Liver (tissue), 9 donors: ENCODE data around the gene MYH11. TPM values are rescaled to one million over a fixed set of nuclear protein-coding genes. Genes with fewer than 3 reads are reported as not detected.

Experiments used
- DNase-seq: peaks from one replicate; pipeline ENCODE4 v3.0.0-alpha.2; 2017; ENCODE audit warnings: low spot score
- H3K27ac ChIP-seq, 2 donors: one replicate each; pipeline ENCODE4 v1.7.0; 2013; ENCODE audit warnings: inconsistent platforms in 2 of 2, low read length in 2 of 2, control low read depth in 1 of 2, low read depth in 1 of 2, mild to moderate bottlenecking in 1 of 2
- H3K27me3 ChIP-seq, 4 donors: one replicate each; pipeline versions ENCODE4 v1.6.1 to v1.7.0; 2013; ENCODE audit warnings: low read length in 3 of 4, inconsistent platforms in 1 of 4, mild to moderate bottlenecking in 1 of 4, moderate library complexity in 1 of 4; ENCODE audit not compliant: control insufficient read depth in 4 of 4, insufficient read depth in 4 of 4
- H3K36me3 ChIP-seq, 4 donors: one replicate each; pipeline versions ENCODE4 v1.6.1 to v1.7.0; 2013; ENCODE audit warnings: low read length in 3 of 4, mild to moderate bottlenecking in 3 of 4, low read depth in 1 of 4, moderate library complexity in 1 of 4; ENCODE audit not compliant: control insufficient read depth in 4 of 4, insufficient read depth in 3 of 4
- H3K4me1 ChIP-seq, 4 donors: one replicate each; pipeline versions ENCODE4 v1.6.1 to v1.7.0; 2013; ENCODE audit warnings: low read length in 3 of 4, mild to moderate bottlenecking in 3 of 4, moderate library complexity in 1 of 4; ENCODE audit not compliant: control insufficient read depth in 4 of 4, insufficient read depth in 4 of 4
- H3K4me3 ChIP-seq, 3 donors: one replicate each; pipeline versions ENCODE4 v1.6.1 to v1.7.0; 2013; ENCODE audit warnings: low read length in 3 of 3, control low read depth in 1 of 3, low read depth in 1 of 3, mild to moderate bottlenecking in 1 of 3
- H3K9ac ChIP-seq, 2 donors: one replicate each; pipeline ENCODE4 v1.7.0; 2013; ENCODE audit warnings: low read length in 2 of 2, mild to moderate bottlenecking in 2 of 2, moderate library complexity in 2 of 2, control low read depth in 1 of 2, low read depth in 1 of 2
- H3K9me3 ChIP-seq, 4 donors: one replicate each; pipeline versions ENCODE4 v1.6.1 to v1.7.0; 2013; ENCODE audit warnings: low read length in 3 of 4; ENCODE audit not compliant: control insufficient read depth in 4 of 4
- EGR1 ChIP-seq, 2 donors: IDR thresholded peaks; 2 replicates each; pipeline ENCODE4 v1.6.1; 2016 to 2018; ENCODE audit warnings: antibody characterized with exemption in 2 of 2, low read depth in 2 of 2
- FOXA1 ChIP-seq: IDR thresholded peaks from 2 replicates; pipeline ENCODE4 v1.6.1; 2016; ENCODE audit warnings: antibody characterized with exemption
- FOXA2 ChIP-seq: IDR thresholded peaks from 2 replicates; pipeline ENCODE4 v1.6.1; 2016; ENCODE audit warnings: antibody characterized with exemption
- GABPA ChIP-seq, 2 donors: IDR thresholded peaks in 1 of 2; conservative IDR thresholded peaks in 1 of 2; 2 replicates each; pipeline ENCODE4 v1.6.1; 2016; ENCODE audit warnings: antibody characterized with exemption in 2 of 2, mild to moderate bottlenecking in 1 of 2, moderate library complexity in 1 of 2
- HNF4A ChIP-seq, 2 donors: conservative IDR thresholded peaks; 2 replicates each; pipeline ENCODE4 v1.6.1; 2016; ENCODE audit warnings: antibody characterized with exemption in 2 of 2, mild to moderate bottlenecking in 2 of 2
- HNF4G ChIP-seq: IDR thresholded peaks from 2 replicates; pipeline ENCODE4 v1.6.1; 2016; ENCODE audit warnings: antibody characterized with exemption
- JUND ChIP-seq, 2 donors: IDR thresholded peaks; 2 replicates each; pipeline ENCODE4 v1.6.1; 2016; ENCODE audit warnings: antibody characterized with exemption in 2 of 2
- MAX ChIP-seq: IDR thresholded peaks from 2 replicates; pipeline ENCODE4 v1.6.1; 2016; ENCODE audit warnings: antibody characterized with exemption
- NR2F2 ChIP-seq: IDR thresholded peaks from 2 replicates; pipeline ENCODE4 v1.6.1; 2016; ENCODE audit warnings: antibody characterized with exemption
- RAD21 ChIP-seq, 2 donors: IDR thresholded peaks; 2 replicates each; pipeline ENCODE4 v1.6.1; 2016; ENCODE audit warnings: antibody characterized with exemption in 2 of 2, mild to moderate bottlenecking in 2 of 2
- RXRA ChIP-seq, 2 donors: IDR thresholded peaks; 2 replicates each; pipeline ENCODE4 v1.6.1; 2017 to 2018; ENCODE audit warnings: antibody characterized with exemption in 2 of 2, mild to moderate bottlenecking in 1 of 2
- SP1 ChIP-seq: IDR thresholded peaks from 2 replicates; pipeline ENCODE4 v1.6.1; 2018; ENCODE audit warnings: antibody characterized with exemption, mild to moderate bottlenecking
- TAF1 ChIP-seq: conservative IDR thresholded peaks from 2 replicates; pipeline ENCODE4 v1.6.1; 2016; ENCODE audit warnings: antibody characterized with exemption, mild to moderate bottlenecking
- YY1 ChIP-seq: IDR thresholded peaks from 2 replicates; pipeline ENCODE4 v1.6.1; 2016; ENCODE audit warnings: antibody characterized with exemption, mild to moderate bottlenecking
- WGBS: extraction: QIAGEN DNeasy Blood & Tissue Kit; methylation state at CpG from one replicate; pipeline ENCODE4 v1.1.7; 2013; 5-methylcytosine and 5-hydroxymethylcytosine counted together
- polyA plus RNA-seq, 2 donors: library from polyadenylated mRNA; stranded (reverse) in 1 of 2; unstranded in 1 of 2; fragments of 200-250 nt in 1 of 2; fragments of >200 nt in 1 of 2; fragmentation: Nextera tagmentation in 1 of 2; extraction: Ambion mirVana in 1 of 2; gene quantifications; one replicate each; pipeline versions ENCODE4 v1.2.1 to v1.2.3, GENCODE V29; 2013 to 2015
- total RNA-seq, 2 donors: library from RNA; depleted of rRNA; stranded (reverse); fragments of >200 nt; gene quantifications; one replicate each; pipeline ENCODE4 v1.2.3, GENCODE V29; 2014
- TF ChIP-seq, protein P1 (sequence below): IDR thresholded peaks from 2 replicates; pipeline ENCODE4 v1.6.1; 2016; ENCODE audit warnings: antibody characterized with exemption, mild to moderate bottlenecking
- TF ChIP-seq, protein P2 (sequence below): fragments of 150-350 bp; IDR thresholded peaks from 2 replicates; pipeline ENCODE4 v1.5.1; 2017; ENCODE audit warnings: improper control_type of control experiment, low read depth, low read length; ENCODE audit not compliant: missing input control
- TF ChIP-seq, protein P3 (sequence below): IDR thresholded peaks from 2 replicates; pipeline ENCODE4 v1.6.1; 2016; ENCODE audit warnings: antibody characterized with exemption
- TF ChIP-seq, protein P4 (sequence below): IDR thresholded peaks from 2 replicates; pipeline ENCODE4 v1.6.1; 2016; ENCODE audit warnings: antibody characterized with exemption
- donor health status: healthy.
- donor health status: healthy.
- donor health status: healthy.
- donor health status: healthy.
- donor health status: healthy.

Gene MYH11
- total and polyA plus RNA-seq, 4 donors, result 0.51 to 33.7 (median 4.0) TPM

DNA sequence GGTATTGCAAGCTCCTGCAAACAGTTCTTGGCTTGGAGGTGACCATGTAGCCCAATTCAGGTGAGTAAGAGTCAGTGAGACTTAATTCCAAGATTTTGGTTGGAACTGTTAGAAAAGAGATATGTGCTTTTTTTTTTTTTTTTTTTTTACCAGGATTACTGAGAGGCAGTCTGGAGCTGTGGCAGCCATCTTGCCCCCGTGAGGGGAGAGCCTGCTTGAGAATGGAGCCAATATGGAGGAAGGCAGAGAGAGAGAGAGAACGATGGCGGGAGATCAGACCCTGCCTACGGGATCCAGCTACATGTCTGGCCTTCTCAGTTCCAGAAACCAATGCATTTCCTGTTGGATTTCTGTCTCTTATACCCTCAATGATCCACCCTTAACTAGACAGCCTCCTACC, 97.8 kb downstream of the MYH11 start:
- Histone ChIP-seq H3K4me3 (no peak overlapping the region), H3K9me3 (no peaks in the 10 kb centered on the region), H3K36me3 (no peaks in the 10 kb centered on the region), H3K27ac (no peak overlapping the region), H3K27me3 (no peaks in the 10 kb centered on the region), H3K9ac (no peak overlapping the region), H3K4me1 (no peaks in the 10 kb centered on the region)
- WGBS, result 87% methylated on average over 4 of the region's 4 CpGs
- DNase-seq, result no peak
- no peak for TF ChIP-seq NR2F2
- no peak for TF ChIP-seq YY1
- TF ChIP-seq FOXA2, result no peak
- TF ChIP-seq, protein P1, sequence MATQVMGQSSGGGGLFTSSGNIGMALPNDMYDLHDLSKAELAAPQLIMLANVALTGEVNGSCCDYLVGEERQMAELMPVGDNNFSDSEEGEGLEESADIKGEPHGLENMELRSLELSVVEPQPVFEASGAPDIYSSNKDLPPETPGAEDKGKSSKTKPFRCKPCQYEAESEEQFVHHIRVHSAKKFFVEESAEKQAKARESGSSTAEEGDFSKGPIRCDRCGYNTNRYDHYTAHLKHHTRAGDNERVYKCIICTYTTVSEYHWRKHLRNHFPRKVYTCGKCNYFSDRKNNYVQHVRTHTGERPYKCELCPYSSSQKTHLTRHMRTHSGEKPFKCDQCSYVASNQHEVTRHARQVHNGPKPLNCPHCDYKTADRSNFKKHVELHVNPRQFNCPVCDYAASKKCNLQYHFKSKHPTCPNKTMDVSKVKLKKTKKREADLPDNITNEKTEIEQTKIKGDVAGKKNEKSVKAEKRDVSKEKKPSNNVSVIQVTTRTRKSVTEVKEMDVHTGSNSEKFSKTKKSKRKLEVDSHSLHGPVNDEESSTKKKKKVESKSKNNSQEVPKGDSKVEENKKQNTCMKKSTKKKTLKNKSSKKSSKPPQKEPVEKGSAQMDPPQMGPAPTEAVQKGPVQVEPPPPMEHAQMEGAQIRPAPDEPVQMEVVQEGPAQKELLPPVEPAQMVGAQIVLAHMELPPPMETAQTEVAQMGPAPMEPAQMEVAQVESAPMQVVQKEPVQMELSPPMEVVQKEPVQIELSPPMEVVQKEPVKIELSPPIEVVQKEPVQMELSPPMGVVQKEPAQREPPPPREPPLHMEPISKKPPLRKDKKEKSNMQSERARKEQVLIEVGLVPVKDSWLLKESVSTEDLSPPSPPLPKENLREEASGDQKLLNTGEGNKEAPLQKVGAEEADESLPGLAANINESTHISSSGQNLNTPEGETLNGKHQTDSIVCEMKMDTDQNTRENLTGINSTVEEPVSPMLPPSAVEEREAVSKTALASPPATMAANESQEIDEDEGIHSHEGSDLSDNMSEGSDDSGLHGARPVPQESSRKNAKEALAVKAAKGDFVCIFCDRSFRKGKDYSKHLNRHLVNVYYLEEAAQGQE, result no peak
- TF ChIP-seq RAD21 (IDR thresholded peaks at IDR 0.05), result no peak
- no peak for TF ChIP-seq SP1
- TF ChIP-seq HNF4A (conservative IDR thresholded peaks at IDR 0.05), result no peak
- TF ChIP-seq HNF4G, result no peak
- TF ChIP-seq RXRA (IDR thresholded peaks at IDR 0.05), result no peak
- TF ChIP-seq, protein P2, sequence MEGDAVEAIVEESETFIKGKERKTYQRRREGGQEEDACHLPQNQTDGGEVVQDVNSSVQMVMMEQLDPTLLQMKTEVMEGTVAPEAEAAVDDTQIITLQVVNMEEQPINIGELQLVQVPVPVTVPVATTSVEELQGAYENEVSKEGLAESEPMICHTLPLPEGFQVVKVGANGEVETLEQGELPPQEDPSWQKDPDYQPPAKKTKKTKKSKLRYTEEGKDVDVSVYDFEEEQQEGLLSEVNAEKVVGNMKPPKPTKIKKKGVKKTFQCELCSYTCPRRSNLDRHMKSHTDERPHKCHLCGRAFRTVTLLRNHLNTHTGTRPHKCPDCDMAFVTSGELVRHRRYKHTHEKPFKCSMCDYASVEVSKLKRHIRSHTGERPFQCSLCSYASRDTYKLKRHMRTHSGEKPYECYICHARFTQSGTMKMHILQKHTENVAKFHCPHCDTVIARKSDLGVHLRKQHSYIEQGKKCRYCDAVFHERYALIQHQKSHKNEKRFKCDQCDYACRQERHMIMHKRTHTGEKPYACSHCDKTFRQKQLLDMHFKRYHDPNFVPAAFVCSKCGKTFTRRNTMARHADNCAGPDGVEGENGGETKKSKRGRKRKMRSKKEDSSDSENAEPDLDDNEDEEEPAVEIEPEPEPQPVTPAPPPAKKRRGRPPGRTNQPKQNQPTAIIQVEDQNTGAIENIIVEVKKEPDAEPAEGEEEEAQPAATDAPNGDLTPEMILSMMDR, result no peak
- no peak for TF ChIP-seq EGR1 (IDR thresholded peaks at IDR 0.05; ENCODE audit: low read depth in 2 of 2)
- TF ChIP-seq, protein P3, sequence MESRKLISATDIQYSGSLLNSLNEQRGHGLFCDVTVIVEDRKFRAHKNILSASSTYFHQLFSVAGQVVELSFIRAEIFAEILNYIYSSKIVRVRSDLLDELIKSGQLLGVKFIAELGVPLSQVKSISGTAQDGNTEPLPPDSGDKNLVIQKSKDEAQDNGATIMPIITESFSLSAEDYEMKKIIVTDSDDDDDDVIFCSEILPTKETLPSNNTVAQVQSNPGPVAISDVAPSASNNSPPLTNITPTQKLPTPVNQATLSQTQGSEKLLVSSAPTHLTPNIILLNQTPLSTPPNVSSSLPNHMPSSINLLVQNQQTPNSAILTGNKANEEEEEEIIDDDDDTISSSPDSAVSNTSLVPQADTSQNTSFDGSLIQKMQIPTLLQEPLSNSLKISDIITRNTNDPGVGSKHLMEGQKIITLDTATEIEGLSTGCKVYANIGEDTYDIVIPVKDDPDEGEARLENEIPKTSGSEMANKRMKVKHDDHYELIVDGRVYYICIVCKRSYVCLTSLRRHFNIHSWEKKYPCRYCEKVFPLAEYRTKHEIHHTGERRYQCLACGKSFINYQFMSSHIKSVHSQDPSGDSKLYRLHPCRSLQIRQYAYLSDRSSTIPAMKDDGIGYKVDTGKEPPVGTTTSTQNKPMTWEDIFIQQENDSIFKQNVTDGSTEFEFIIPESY, result no peak
- TF ChIP-seq TAF1, result no peak
- TF ChIP-seq GABPA (IDR thresholded peaks at IDR 0.05 in 1 of 2, conservative IDR thresholded peaks at IDR 0.05 in 1 of 2), result no peak
- no peak for TF ChIP-seq FOXA1
- TF ChIP-seq, protein P4, sequence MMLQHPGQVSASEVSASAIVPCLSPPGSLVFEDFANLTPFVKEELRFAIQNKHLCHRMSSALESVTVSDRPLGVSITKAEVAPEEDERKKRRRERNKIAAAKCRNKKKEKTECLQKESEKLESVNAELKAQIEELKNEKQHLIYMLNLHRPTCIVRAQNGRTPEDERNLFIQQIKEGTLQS, result no peak
- TF ChIP-seq MAX, result no peak
- no peak for TF ChIP-seq JUND (IDR thresholded peaks at IDR 0.05)
